H9 (cell line): ENCODE measurements around the gene ZNF180. TPM values are rescaled to one million over a fixed set of nuclear protein-coding genes. Genes with fewer than 3 reads are reported as not detected.

Source experiments
- DNase-seq: peaks from one replicate; pipeline ENCODE4 v3.0.0-alpha.2; 2017
- H2AFZ ChIP-seq: one replicate; pipeline ENCODE4 v1.6.1; 2013; ENCODE audit warnings: mild to moderate bottlenecking, low read length, control low read depth, moderate library complexity
- H2AK5ac ChIP-seq: 2 replicates; pipeline ENCODE4 v1.6.1; 2013; ENCODE audit warnings: low read length, control low read depth, mixed read lengths; ENCODE audit not compliant: insufficient read length
- H2BK120ac ChIP-seq: one replicate; pipeline ENCODE4 v1.6.1; 2013; ENCODE audit warnings: low read depth, mild to moderate bottlenecking, low read length, control low read depth, inconsistent platforms; ENCODE audit not compliant: poor library complexity, severe bottlenecking
- H2BK12ac ChIP-seq: 2 replicates; pipeline ENCODE4 v1.6.1; 2013; ENCODE audit warnings: low read length, control low read depth, mixed read lengths, low read depth; ENCODE audit not compliant: insufficient read length
- H2BK15ac ChIP-seq: 2 replicates; pipeline ENCODE4 v1.6.1; 2013; ENCODE audit warnings: low read depth, low read length, control low read depth
- H2BK20ac ChIP-seq: one replicate; pipeline ENCODE4 v1.6.1; 2013; ENCODE audit warnings: low read depth, mild to moderate bottlenecking, low read length, control low read depth, inconsistent platforms; ENCODE audit not compliant: poor library complexity, severe bottlenecking
- H2BK5ac ChIP-seq: 2 replicates; pipeline ENCODE4 v1.6.1; 2013; ENCODE audit warnings: low read length, control low read depth, mixed read lengths; ENCODE audit not compliant: insufficient read length
- H3K14ac ChIP-seq: 2 replicates; pipeline ENCODE4 v1.6.1; 2013; ENCODE audit warnings: low read length, control low read depth; ENCODE audit not compliant: insufficient read depth
- H3K18ac ChIP-seq: 2 replicates; pipeline ENCODE4 v1.6.1; 2013; ENCODE audit warnings: low read depth, mild to moderate bottlenecking, mixed read lengths, low read length, control low read depth; ENCODE audit not compliant: insufficient read length
- H3K23ac ChIP-seq: 2 replicates; pipeline ENCODE4 v1.6.1; 2013; ENCODE audit warnings: low read length, control low read depth, mixed read lengths, low read depth; ENCODE audit not compliant: insufficient read length
- H3K23me2 ChIP-seq: 2 replicates; pipeline ENCODE4 v1.6.1; 2013; ENCODE audit warnings: low read depth, mild to moderate bottlenecking, mixed read lengths, low read length, control low read depth; ENCODE audit not compliant: insufficient read length, poor library complexity, severe bottlenecking
- H3K27ac ChIP-seq: 2 replicates; pipeline ENCODE4 v1.5.1; 2013; ENCODE audit warnings: low read length, control low read depth, mixed read lengths, low read depth; ENCODE audit not compliant: insufficient read length
- H3K27me3 ChIP-seq: 2 replicates; pipeline ENCODE4 v1.6.1; 2013; ENCODE audit warnings: low read length, control low read depth, inconsistent platforms; ENCODE audit not compliant: insufficient read depth
- H3K4ac ChIP-seq: 2 replicates; pipeline ENCODE4 v1.6.1; 2013; ENCODE audit warnings: low read depth, mild to moderate bottlenecking, control low read depth, inconsistent platforms, low read length, moderate library complexity
- H3K4me1 ChIP-seq: 2 replicates; pipeline ENCODE4 v1.6.1; 2013; ENCODE audit warnings: low read length, control low read depth, inconsistent platforms; ENCODE audit not compliant: insufficient read depth
- H3K4me2 ChIP-seq: 2 replicates; pipeline ENCODE4 v1.6.1; 2013; ENCODE audit warnings: low read length, control low read depth, mixed read lengths; ENCODE audit not compliant: insufficient read length, insufficient read depth
- H3K56ac ChIP-seq: 2 replicates; pipeline ENCODE4 v1.6.1; 2013; ENCODE audit warnings: low read depth, mild to moderate bottlenecking, mixed read lengths, low read length, control low read depth; ENCODE audit not compliant: insufficient read length
- H3K79me1 ChIP-seq: 2 replicates; pipeline ENCODE4 v1.6.1; 2013; ENCODE audit warnings: low read depth, mild to moderate bottlenecking, moderate library complexity, low read length, control low read depth, inconsistent platforms; ENCODE audit not compliant: insufficient read depth, poor library complexity, severe bottlenecking
- H3K79me2 ChIP-seq: 2 replicates; pipeline ENCODE4 v1.6.1; 2013; ENCODE audit warnings: low read length, control low read depth, inconsistent platforms; ENCODE audit not compliant: insufficient read depth
- H3K9ac ChIP-seq: 2 replicates; pipeline ENCODE4 v1.6.1; 2013; ENCODE audit warnings: low read length, control low read depth, mixed read lengths; ENCODE audit not compliant: insufficient read length; ENCODE audit errors: extremely low read depth
- H3K9me3 ChIP-seq: one replicate; pipeline ENCODE4 v1.6.1; 2013; ENCODE audit warnings: low read depth, low read length, inconsistent platforms; ENCODE audit not compliant: control insufficient read depth
- H3T11ph ChIP-seq: one replicate; pipeline ENCODE4 v1.6.1; 2013; ENCODE audit warnings: mild to moderate bottlenecking, low read length, control low read depth, inconsistent platforms
- H4K20me1 ChIP-seq: one replicate; pipeline ENCODE4 v1.6.1; 2013; ENCODE audit not compliant: control insufficient read depth, insufficient read length, insufficient read depth
- H4K5ac ChIP-seq: 2 replicates; pipeline ENCODE4 v1.6.1; 2013; ENCODE audit warnings: low read depth, mild to moderate bottlenecking, mixed read lengths, low read length, control low read depth; ENCODE audit not compliant: insufficient read length
- H4K8ac ChIP-seq: replicated peaks from 2 replicates; pipeline ENCODE4 v1.6.1; 2013; ENCODE audit warnings: low read length, control low read depth, mixed read lengths, low read depth; ENCODE audit not compliant: insufficient read length
- H4K91ac ChIP-seq: 2 replicates; pipeline ENCODE4 v1.6.1; 2013; ENCODE audit warnings: low read depth, mild to moderate bottlenecking, moderate library complexity, mixed read lengths, low read length, control low read depth; ENCODE audit not compliant: insufficient read length
- H3K27ac Mint-ChIP-seq, 3 experiments: 2 replicates in 2 of 3; 3 replicates in 1 of 3; pipeline ENCODE4 v1.8.0; 2020 to 2021; ENCODE audit warnings: mixed read lengths in 3 of 3, mild to moderate bottlenecking in 1 of 3, moderate library complexity in 1 of 3
- H3K27me3 Mint-ChIP-seq: 2 replicates; pipeline ENCODE4 v1.8.0; 2021; ENCODE audit warnings: low read depth, mild to moderate bottlenecking, moderate library complexity, mixed read lengths
- H3K36me3 Mint-ChIP-seq, 3 experiments: 2 replicates in 2 of 3; 3 replicates in 1 of 3; pipeline ENCODE4 v1.8.0; 2020 to 2021; ENCODE audit warnings: low read depth in 3 of 3, mixed read lengths in 3 of 3; ENCODE audit not compliant: insufficient read depth in 1 of 3
- H3K4me1 Mint-ChIP-seq, 2 experiments: 2 replicates each; pipeline ENCODE4 v1.8.0; 2020; ENCODE audit warnings: mixed read lengths in 2 of 2
- H3K4me3 Mint-ChIP-seq, 2 experiments: 2 replicates in 1 of 2; 3 replicates in 1 of 2; pipeline ENCODE4 v1.8.0; 2020 to 2021; ENCODE audit warnings: mild to moderate bottlenecking in 2 of 2, mixed read lengths in 2 of 2, moderate library complexity in 1 of 2
- H3K9me3 Mint-ChIP-seq, 2 experiments: 2 replicates in 1 of 2; 3 replicates in 1 of 2; pipeline ENCODE4 v1.8.0; 2020; ENCODE audit warnings: mild to moderate bottlenecking in 2 of 2, mixed read lengths in 2 of 2, moderate library complexity in 1 of 2
- CTCF ChIP-seq: fragments of 200-600 bp; sonication (generic); conservative IDR thresholded peaks from 3 replicates; pipeline ENCODE4 v1.8.0; 2021; ENCODE audit warnings: antibody characterized with exemption, mild to moderate bottlenecking
- WGBS: extraction: QIAGEN DNeasy Blood & Tissue Kit; methylation state at CpG from one replicate; pipeline ENCODE4 v1.1.7; 2013; ENCODE audit warnings: missing lambda C conversion rate, low lambda C conversion rate, mixed read lengths; ENCODE audit not compliant: insufficient read length; ENCODE audit errors: extremely low coverage; 5-methylcytosine and 5-hydroxymethylcytosine counted together
- total RNA-seq: library from RNA; stranded (reverse); gene quantifications from 2 replicates; pipeline ENCODE4 v1.2.1, GENCODE V29; 2021

The ZNF180 gene
- total RNA-seq, 1 experiment from 2014 or later, result 13.6 TPM

DNA sequence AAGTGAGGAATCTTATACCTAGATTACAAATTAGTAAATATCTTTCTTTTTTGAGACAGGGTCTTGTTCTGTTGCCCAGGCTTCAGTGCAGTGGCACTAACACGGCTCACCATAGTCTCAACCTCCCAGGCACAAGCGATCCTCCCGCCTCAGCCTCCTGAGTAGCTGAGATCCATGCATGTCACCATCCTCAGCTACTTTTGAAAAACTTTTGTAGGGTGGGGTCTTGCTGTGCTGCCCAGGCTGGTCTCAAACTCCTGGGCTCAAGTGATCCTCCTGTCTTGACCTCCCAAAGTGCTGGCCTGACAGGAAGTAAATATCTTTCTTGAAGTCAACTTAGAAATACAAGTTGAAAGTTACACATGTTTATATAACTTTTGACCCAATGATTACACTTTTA is 49.2 kb upstream of the ZNF180 start:
- H3K23me2 ChIP-seq, result no peaks in the 10 kb centered on the region
- no peak overlapping the region for H3K14ac ChIP-seq
- H3K79me2 ChIP-seq, result no peaks in the 10 kb centered on the region
- H4K20me1 ChIP-seq, result no peaks in the 10 kb centered on the region
- H3K9ac ChIP-seq, result no peak overlapping the region
- H2BK5ac ChIP-seq, result no peak overlapping the region
- no peak overlapping the region for H3K4me3 Mint-ChIP-seq
- no peak overlapping the region for H2BK20ac ChIP-seq
- no peak overlapping the region for H2AK5ac ChIP-seq
- no peak for TF ChIP-seq CTCF
- H2BK15ac ChIP-seq, result no peak overlapping the region
- H2BK120ac ChIP-seq, result no peak overlapping the region
- no CpG with 5 or more reads among the region's 3 CpGs for WGBS
- no peak overlapping the region for H2AFZ ChIP-seq
- H3K36me3 Mint-ChIP-seq, result no peaks in the 10 kb centered on the region; a peak in 2 of 7 replicates
- no peaks in the 10 kb centered on the region for H3K4me1 Mint-ChIP-seq
- H3K4ac ChIP-seq, result no peak overlapping the region
- no peak overlapping the region for H3K27ac Mint-ChIP-seq
- no peaks in the 10 kb centered on the region for H3K4me1 ChIP-seq
- H2BK12ac ChIP-seq, result no peak overlapping the region
- no peak overlapping the region for H3K18ac ChIP-seq
- H3K79me1 ChIP-seq, result no peaks in the 10 kb centered on the region
- H3K56ac ChIP-seq, result no peak overlapping the region
- peaks cover 21 to 23% of the 10 kb centered on the region in 2 experiments for H3K9me3 Mint-ChIP-seq
- H3K4me2 ChIP-seq, result no peak overlapping the region
- no peak overlapping the region for H4K8ac ChIP-seq
- H3T11ph ChIP-seq, result no peak overlapping the region
- no peaks in the 10 kb centered on the region for H3K9me3 ChIP-seq
- no peaks in the 10 kb centered on the region for H3K27me3 ChIP-seq
- no peak overlapping the region for H4K91ac ChIP-seq
- no peak for DNase-seq
- H3K27ac ChIP-seq, result no peak overlapping the region
- peaks cover 28% of the 10 kb centered on the region for H3K27me3 Mint-ChIP-seq
- H4K5ac ChIP-seq, result no peak overlapping the region
- H3K23ac ChIP-seq, result no peak overlapping the region
